H1 (cell line): ENCODE results near the gene SEPTIN5. TPM values are rescaled to one million over a fixed set of nuclear protein-coding genes. Genes with fewer than 3 reads are reported as not detected.

Experiments used
- CTCF ChIA-PET: fragments of 300-600 bp; sonication (Branson Sonifier 250); formaldehyde crosslinking; loops from one replicate; lab custom pipeline; 2021; ENCODE audit not compliant: partially characterized antibody; lab: Charles Lee
- POLR2A ChIA-PET: fragments of 300-600 bp; sonication (Branson Sonifier 250); formaldehyde crosslinking; loops from one replicate; lab custom pipeline; 2021; ENCODE audit warnings: inconsistent platforms; ENCODE audit not compliant: partially characterized antibody; lab: Charles Lee
- DNase-seq, 2 experiments: peaks; one replicate each; pipeline versions ENCODE4 v3.0.0 to v3.0.0-alpha.2; 2010 to 2022; ENCODE audit warnings: low spot score in 2 of 2, low read depth in 1 of 2, mixed read lengths in 1 of 2
- FAIRE-seq: peaks from 2 replicates; lab custom pipeline; 2011; peaks lifted over from hg19 to GRCh38; lab: Jason Lieb, UNC
- H2AFZ ChIP-seq: 2 replicates; pipeline ENCODE4 v1.8.1; 2012; ENCODE audit warnings: low read length, inconsistent platforms
- H2AK5ac ChIP-seq: 2 replicates; pipeline ENCODE4 v1.6.1; 2013; ENCODE audit warnings: low read depth, low read length
- H2BK120ac ChIP-seq: replicated peaks from 2 replicates; pipeline ENCODE3; 2013; ENCODE audit warnings: low read depth, low read length, inconsistent platforms
- H2BK12ac ChIP-seq: 2 replicates; pipeline ENCODE4 v1.6.1; 2013; ENCODE audit warnings: low read depth, low read length
- H2BK15ac ChIP-seq: 2 replicates; pipeline ENCODE4 v1.6.1; 2013; ENCODE audit warnings: low read length
- H2BK20ac ChIP-seq: 2 replicates; pipeline ENCODE4 v1.6.1; 2013; ENCODE audit warnings: low read length
- H2BK5ac ChIP-seq: 2 replicates; pipeline ENCODE4 v1.6.1; 2013; ENCODE audit warnings: low read depth, low read length
- H3K14ac ChIP-seq: 2 replicates; pipeline ENCODE4 v1.6.1; 2013; ENCODE audit warnings: inconsistent platforms; ENCODE audit not compliant: insufficient read length
- H3K18ac ChIP-seq: 2 replicates; pipeline ENCODE4 v1.6.1; 2013; ENCODE audit warnings: low read length; ENCODE audit errors: extremely low read depth
- H3K23ac ChIP-seq: 2 replicates; pipeline ENCODE4 v1.6.1; 2013; ENCODE audit warnings: inconsistent platforms; ENCODE audit not compliant: insufficient read length
- H3K23me2 ChIP-seq: 2 replicates; pipeline ENCODE4 v1.6.1; 2013; ENCODE audit warnings: low read depth, low read length
- H3K27ac ChIP-seq: 2 replicates; pipeline ENCODE4 v1.6.1; 2011; ENCODE audit warnings: low read depth, low read length, inconsistent platforms
- H3K27me3 ChIP-seq, 4 experiments: replicated peaks in 1 of 4; 1 replicate in 1 of 4; 2 replicates in 3 of 4; pipeline versions ENCODE4 v1.6.1 to v1.8.1; 2011 to 2013; ENCODE audit warnings: low read length in 3 of 4, mild to moderate bottlenecking in 3 of 4, inconsistent platforms in 2 of 4, mixed read lengths in 2 of 4, moderate library complexity in 1 of 4; ENCODE audit not compliant: control insufficient read depth in 3 of 4, insufficient read depth in 3 of 4; ENCODE audit errors: extremely low read depth in 1 of 4
- H3K36me3 ChIP-seq, 4 experiments: 2 replicates each; pipeline versions ENCODE4 v1.6.1 to v1.8.1; 2011 to 2013; ENCODE audit warnings: mild to moderate bottlenecking in 4 of 4, low read length in 3 of 4, moderate library complexity in 2 of 4, control low read depth in 1 of 4, inconsistent platforms in 1 of 4; ENCODE audit not compliant: insufficient read depth in 4 of 4, control insufficient read depth in 2 of 4
- H3K4ac ChIP-seq: replicated peaks from 2 replicates; pipeline ENCODE3; 2013; ENCODE audit warnings: low read length, low read depth, mixed read lengths, inconsistent platforms; ENCODE audit not compliant: insufficient read length
- H3K4me1 ChIP-seq, 4 experiments: replicated peaks in 1 of 4; 1 replicate in 1 of 4; 2 replicates in 3 of 4; pipeline versions ENCODE4 v1.6.1 to v1.8.1; 2011 to 2013; ENCODE audit warnings: low read length in 3 of 4, inconsistent platforms in 2 of 4, mixed read lengths in 1 of 4; ENCODE audit not compliant: insufficient read depth in 4 of 4, control insufficient read depth in 3 of 4
- H3K4me2 ChIP-seq, 2 experiments: 2 replicates each; pipeline versions ENCODE4 v1.6.1 to v1.8.1; 2011 to 2013; ENCODE audit warnings: low read depth in 2 of 2, low read length in 2 of 2, control low read depth in 1 of 2, inconsistent platforms in 1 of 2, mild to moderate bottlenecking in 1 of 2; ENCODE audit not compliant: insufficient read depth in 1 of 2
- H3K4me3 ChIP-seq, 4 experiments: fragments of 200-600, 300-600 bp in 1 of 4; sonication (generic), shearing (Covaris generic), sonication (Bioruptor Twin) in 1 of 4; 2 replicates each; pipeline versions ENCODE4 v1.5.1 to v1.8.1; 2011 to 2016; ENCODE audit warnings: low read length in 4 of 4, low read depth in 3 of 4, control low read depth in 2 of 4, inconsistent platforms in 2 of 4, mild to moderate bottlenecking in 2 of 4, mixed read lengths in 1 of 4, moderate library complexity in 1 of 4; ENCODE audit not compliant: insufficient read depth in 2 of 4; ENCODE audit errors: extremely low read depth in 1 of 4
- H3K56ac ChIP-seq: replicated peaks from 2 replicates; pipeline ENCODE3; 2013; ENCODE audit warnings: low read depth, mild to moderate bottlenecking, mixed read lengths, low read length, inconsistent platforms; ENCODE audit not compliant: insufficient read length
- H3K79me1 ChIP-seq: 2 replicates; pipeline ENCODE4 v1.6.1; 2013; ENCODE audit warnings: low read depth, low read length, control low read depth
- H3K79me2 ChIP-seq, 2 experiments: 2 replicates each; pipeline versions ENCODE4 v1.6.1 to v1.8.1; 2012 to 2013; ENCODE audit warnings: low read length in 2 of 2, mild to moderate bottlenecking in 2 of 2, inconsistent platforms in 1 of 2; ENCODE audit not compliant: insufficient read depth in 2 of 2, control insufficient read depth in 1 of 2
- H3K9ac ChIP-seq, 4 experiments: replicated peaks in 1 of 4; 1 replicate in 1 of 4; 2 replicates in 3 of 4; pipeline versions ENCODE4 v1.6.1 to v1.8.1; 2011 to 2013; ENCODE audit warnings: low read depth in 3 of 4, low read length in 3 of 4, control low read depth in 2 of 4, mild to moderate bottlenecking in 2 of 4, moderate library complexity in 2 of 4, inconsistent platforms in 1 of 4; ENCODE audit errors: extremely low read depth in 1 of 4
- H3K9me3 ChIP-seq, 2 experiments: 2 replicates each; pipeline versions ENCODE4 v1.6.1 to v1.8.1; 2012 to 2013; ENCODE audit warnings: mild to moderate bottlenecking in 2 of 2, moderate library complexity in 2 of 2, control low read depth in 1 of 2, inconsistent platforms in 1 of 2, low read depth in 1 of 2, low read length in 1 of 2, mixed read lengths in 1 of 2; ENCODE audit not compliant: insufficient read depth in 2 of 2
- H4K20me1 ChIP-seq, 2 experiments: replicated peaks in 1 of 2; 2 replicates each; pipeline versions ENCODE3 to v1.8.1; 2011 to 2013; ENCODE audit warnings: inconsistent platforms in 2 of 2, low read length in 2 of 2, mild to moderate bottlenecking in 1 of 2; ENCODE audit not compliant: insufficient read depth in 2 of 2, control insufficient read depth in 1 of 2
- H4K5ac ChIP-seq: 2 replicates; pipeline ENCODE4 v1.6.1; 2013; ENCODE audit warnings: low read length, low read depth, mixed read lengths, inconsistent platforms; ENCODE audit not compliant: insufficient read length
- H4K8ac ChIP-seq: 2 replicates; pipeline ENCODE4 v1.8.0; 2013; ENCODE audit warnings: mild to moderate bottlenecking, moderate library complexity, low read length, inconsistent platforms; ENCODE audit not compliant: insufficient read depth; ENCODE audit errors: extremely low read depth
- H4K91ac ChIP-seq: replicated peaks from 2 replicates; pipeline ENCODE3; 2013; ENCODE audit warnings: low read length, mixed read lengths, inconsistent platforms; ENCODE audit not compliant: insufficient read length
- ASH2L ChIP-seq: fragments of 200-600, 300-600 bp; sonication (generic); IDR thresholded peaks from one replicate; pipeline ENCODE4 v1.7.1; 2017; ENCODE audit warnings: low read length
- CEBPB ChIP-seq: IDR thresholded peaks from 2 replicates; pipeline ENCODE4 v1.6.1; 2012; ENCODE audit warnings: low read depth, low read length
- EGR1 ChIP-seq: IDR thresholded peaks from 2 replicates; pipeline ENCODE4 v1.6.1; 2011; ENCODE audit warnings: low read depth, low read length, borderline replicate concordance
- FOSL1 ChIP-seq: IDR thresholded peaks from 2 replicates; pipeline ENCODE4 v1.6.1; 2011; ENCODE audit warnings: mild to moderate bottlenecking, low read depth, low read length, moderate library complexity; ENCODE audit not compliant: insufficient read depth
- HDAC2 ChIP-seq, 2 experiments: fragments of 300-600 bp in 1 of 2; sonication (generic) in 1 of 2; IDR thresholded peaks; 2 replicates each; pipeline ENCODE4 v1.6.1; 2011 to 2012; ENCODE audit warnings: low read depth in 2 of 2, low read length in 2 of 2, mild to moderate bottlenecking in 2 of 2, moderate library complexity in 2 of 2, borderline replicate concordance in 1 of 2, inconsistent platforms in 1 of 2
- KDM5A ChIP-seq: fragments of 200-600 bp; IDR thresholded peaks from 2 replicates; pipeline ENCODE4 v1.7.1; 2012; ENCODE audit warnings: mild to moderate bottlenecking, low read length, inconsistent platforms, mixed read lengths
- POLR2AphosphoS5 ChIP-seq: IDR thresholded peaks from 2 replicates; pipeline ENCODE4 v1.6.1; 2011; ENCODE audit warnings: low read depth, low read length
- RAD21 ChIP-seq, 2 experiments: IDR thresholded peaks in 1 of 2; conservative IDR thresholded peaks in 1 of 2; 2 replicates each; pipeline ENCODE4 v1.6.1; 2011; ENCODE audit warnings: low read depth in 2 of 2, low read length in 2 of 2, improper control_type of control experiment in 1 of 2, inconsistent platforms in 1 of 2, mild to moderate bottlenecking in 1 of 2, moderate library complexity in 1 of 2
- RNF2 ChIP-seq: fragments of 200-900, 300-1000 bp; sonication (generic); IDR thresholded peaks from 2 replicates; pipeline ENCODE4 v1.7.1; 2016; ENCODE audit warnings: borderline replicate concordance, low read depth, mild to moderate bottlenecking, antibody characterized with exemption, low read length; ENCODE audit not compliant: poor library complexity, severe bottlenecking; ENCODE audit errors: missing control alignments
- SAP30 ChIP-seq: fragments of 300-600 bp; sonication (generic); IDR thresholded peaks from 2 replicates; pipeline ENCODE4 v1.7.1; 2012; ENCODE audit warnings: low read length, moderate library complexity, mild to moderate bottlenecking, inconsistent platforms; ENCODE audit not compliant: insufficient read depth, insufficient replicate concordance
- SIRT6 ChIP-seq: IDR thresholded peaks from one replicate; pipeline ENCODE4 v1.7.1; 2012; ENCODE audit warnings: low read length, inconsistent platforms
- SP4 ChIP-seq: IDR thresholded peaks from 2 replicates; pipeline ENCODE4 v1.6.1; 2012; ENCODE audit warnings: low read length, inconsistent platforms
- TBP ChIP-seq: IDR thresholded peaks from 2 replicates; pipeline ENCODE4 v1.6.1; 2011; ENCODE audit warnings: low read depth, low read length, improper control_type of control experiment
- WGBS, 2 experiments: shearing (Covaris generic) in 1 of 2; methylation state at CpG; one replicate each; pipeline versions ENCODE4 v1.1.6 to v1.1.7; 2013 to 2015; ENCODE audit warnings: low lambda C conversion rate in 2 of 2, mixed read lengths in 2 of 2, inconsistent platforms in 1 of 2, low coverage in 1 of 2, missing lambda C conversion rate in 1 of 2; ENCODE audit not compliant: insufficient replicate concordance in 2 of 2, insufficient coverage in 1 of 2, insufficient read length in 1 of 2; ENCODE audit errors: extremely low coverage in 1 of 2, missing lambda C conversion rate in 1 of 2; 5-methylcytosine and 5-hydroxymethylcytosine counted together
- polyA plus RNA-seq, 7 experiments: library from polyadenylated mRNA; depleted of rRNA in 3 of 7; stranded (reverse) in 5 of 7; unstranded in 2 of 7; fragments of >200 nt in 5 of 7; fragments of 200-250 nt in 2 of 7; gene quantifications; 1 replicate in 5 of 7; 2 replicates in 1 of 7; 4 replicates in 1 of 7; pipeline versions ENCODE4 v1.2.1 to v1.2.3, GENCODE V29; 2011 to 2013; ENCODE audit warnings: missing spikeins in 2 of 7, mixed read lengths in 2 of 7
- total RNA-seq: library from RNA; stranded (reverse); fragmentation: NEBNext Ultra II Directional; extraction: Animal tissue kit (Norgen Biotek cat#: 25700); gene quantifications from 2 replicates; pipeline ENCODE4 v1.2.1, GENCODE V29; 2021

SEPTIN5 gene
- total and polyA plus RNA-seq, 2 of the 8 experiments (the other 6 are each of a cell fraction or from before 2014, with no cell fraction given) = 6.0 to 8.6 TPM

GRCh38 chr22:19694696-19695095 is 19.6 kb upstream of the SEPTIN5 start:
- no peak overlapping the region; the same call in 1 of the 2 replicates for H2BK15ac ChIP-seq
- no peaks in the 10 kb centered on the region for H4K20me1 ChIP-seq
- no peak overlapping the region for H3K14ac ChIP-seq
- WGBS, 2 experiments = 88% methylated on average over 10 of the region's 13 CpGs; no CpG with 5 or more reads in 1 of the 2 experiments
- H3K4ac ChIP-seq = no peak overlapping the region
- H2BK12ac ChIP-seq = 0 out of 2 replicates have a peak overlapping the region, but pooled peaks have one; percentile 80
- H3K18ac ChIP-seq = no peak overlapping the region; the same call in 1 of the 2 replicates
- no peak overlapping the region for H3K56ac ChIP-seq
- no peaks in the 10 kb centered on the region for H3K27me3 ChIP-seq
- no peak overlapping the region for H3K9ac ChIP-seq
- H4K91ac ChIP-seq = peak overlapping the region; percentile 15
- POLR2A ChIA-PET = no interaction called here
- H3K4me3 ChIP-seq = no peak overlapping the region
- no peak for FAIRE-seq
- H2BK20ac ChIP-seq = no peak overlapping the region
- no peaks in the 10 kb centered on the region for H3K23me2 ChIP-seq
- no peak overlapping the region; the same call in 1 of the 2 replicates for H4K8ac ChIP-seq
- H2AK5ac ChIP-seq = no peak overlapping the region
- no peak for DNase-seq
- H3K79me1 ChIP-seq = no peaks in the 10 kb centered on the region
- no peak overlapping the region for H3K4me2 ChIP-seq
- peaks cover 0 to 7% (median 4%) of the 10 kb centered on the region in 4 experiments; a peak in 6 of 7 replicates for H3K4me1 ChIP-seq
- no peak overlapping the region for H3K27ac ChIP-seq
- H3K79me2 ChIP-seq = no peaks in the 10 kb centered on the region
- H3K23ac ChIP-seq = no peak overlapping the region
- H4K5ac ChIP-seq = no peak overlapping the region
- H3K36me3 ChIP-seq = no peaks in the 10 kb centered on the region
- no peak overlapping the region for H2BK120ac ChIP-seq
- CTCF ChIA-PET = interaction anchor here (2.2 kb wide), 1 partner anchor 15 kb away, joined by 13 read pairs; no protein-coding TSS in a partner anchor
- H2AFZ ChIP-seq = no peak overlapping the region
- no peak overlapping the region for H2BK5ac ChIP-seq
- H3K9me3 ChIP-seq = no peaks in the 10 kb centered on the region
- no peak for TF ChIP-seq EGR1
- no peak for TF ChIP-seq RNF2
- TF ChIP-seq ASH2L = no peak
- TF ChIP-seq HDAC2 (IDR thresholded peaks at IDR 0.05; ENCODE audit: borderline replicate concordance in 1 of 2, low read depth in 2 of 2, low read length in 2 of 2) = no peak
- TF ChIP-seq SP4 = no peak
- TF ChIP-seq POLR2AphosphoS5 = no peak
- TF ChIP-seq CEBPB = no peak
- no peak for TF ChIP-seq SAP30
- TF ChIP-seq RAD21 (IDR thresholded peaks at IDR 0.05 in 1 of 2, conservative IDR thresholded peaks at IDR 0.05 in 1 of 2; ENCODE audit: low read depth in 2 of 2, low read length in 2 of 2) = no peak
- TF ChIP-seq SIRT6 = no peak
- TF ChIP-seq TBP = no peak
- no peak for TF ChIP-seq FOSL1
- no peak for TF ChIP-seq KDM5A
